GM23248 (cell line): Measurements from ENCODE around the gene CCL4L2.
"Not testable (repeated sequence)": the region's sequence is repeated elsewhere in the genome, so short reads cannot be mapped to it uniquely, and the experiment has no call there.

Experiments used
- EZH2 ChIP-seq: fragments of 200-600 bp; sonication (generic); IDR thresholded peaks from 2 replicates; pipeline ENCODE4 v1.6.1; 2018; ENCODE audit warnings: antibody characterized with exemption, mild to moderate bottlenecking; ENCODE audit not compliant: insufficient read depth, poor library complexity, severe bottlenecking
- EZH2phosphoT487 ChIP-seq: fragments of 200-600 bp; sonication (generic); IDR thresholded peaks from 2 replicates; pipeline ENCODE4 v1.6.1; 2018; ENCODE audit warnings: antibody characterized with exemption, moderate library complexity, mild to moderate bottlenecking, low read depth; ENCODE audit not compliant: insufficient read depth

- TF ChIP-seq EZH2phosphoT487, EZH2: not testable (repeated sequence)
These were observed 20.9 kb upstream of the CCL4L2 start for GRCh38 chr17:36189993-36190392.
